Measurements from ENCODE around the gene NRG3.

NRG3 gene

DNA sequence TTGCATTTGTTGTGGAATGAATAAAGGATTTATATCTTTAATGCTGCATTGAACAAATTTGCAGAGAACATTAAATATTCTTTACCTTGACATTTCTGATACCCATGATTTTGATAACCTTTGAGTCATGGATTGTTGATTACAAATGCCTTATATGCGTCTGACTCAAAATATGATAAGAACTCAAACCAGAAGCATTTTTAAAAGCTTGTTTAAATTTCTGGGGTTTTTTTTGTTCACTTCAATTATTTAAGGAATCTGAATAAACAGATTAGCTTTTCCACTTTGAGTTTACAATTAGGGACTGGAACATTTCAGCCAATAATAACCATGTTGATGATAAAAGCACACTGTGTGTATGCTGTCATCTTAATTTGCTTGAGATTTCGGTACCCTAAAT is 253.5 kb downstream of the NRG3 start:
- DNase-seq: no peak

DNA sequence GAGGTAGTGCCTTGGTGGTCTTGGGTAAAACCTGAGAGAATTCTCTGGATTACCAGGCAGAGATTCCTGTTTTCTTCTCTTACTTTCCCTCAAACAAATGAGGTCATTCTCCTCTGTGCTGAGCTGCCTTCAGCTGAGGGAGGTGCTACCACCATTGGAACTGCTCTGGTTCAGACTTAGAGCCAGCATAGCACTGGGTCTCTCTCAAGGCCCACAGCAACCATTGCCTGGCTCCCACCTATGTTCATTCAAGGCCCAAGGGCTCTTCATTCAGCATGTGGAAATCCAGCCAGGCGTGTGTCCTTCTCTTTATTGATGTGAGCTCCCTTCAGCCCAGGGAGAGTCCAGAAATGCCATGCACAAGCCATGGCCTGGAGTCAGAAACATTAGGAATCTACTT is 261.1 kb downstream of the NRG3 start:
- no peak for DNase-seq

DNA sequence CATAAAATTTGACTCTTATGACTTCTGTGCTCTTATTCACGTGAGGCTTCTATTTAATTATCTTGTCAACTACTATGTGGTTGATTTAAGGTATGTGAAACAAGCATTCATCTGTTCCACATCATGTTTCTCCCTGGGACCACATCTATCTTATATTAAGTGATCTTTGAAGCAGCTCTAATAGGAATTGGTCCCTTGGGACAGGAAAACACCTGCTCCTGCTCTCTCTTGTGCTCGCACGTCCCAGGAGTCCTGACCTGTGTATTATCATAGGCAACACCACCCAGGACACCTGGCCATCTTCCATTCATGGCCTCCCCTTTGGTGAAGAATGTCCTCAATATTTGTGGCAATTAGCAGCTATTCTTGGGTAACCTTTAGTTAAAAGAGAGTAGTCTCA is 269.2 kb downstream of the NRG3 start:
- DNase-seq: no peak

DNA sequence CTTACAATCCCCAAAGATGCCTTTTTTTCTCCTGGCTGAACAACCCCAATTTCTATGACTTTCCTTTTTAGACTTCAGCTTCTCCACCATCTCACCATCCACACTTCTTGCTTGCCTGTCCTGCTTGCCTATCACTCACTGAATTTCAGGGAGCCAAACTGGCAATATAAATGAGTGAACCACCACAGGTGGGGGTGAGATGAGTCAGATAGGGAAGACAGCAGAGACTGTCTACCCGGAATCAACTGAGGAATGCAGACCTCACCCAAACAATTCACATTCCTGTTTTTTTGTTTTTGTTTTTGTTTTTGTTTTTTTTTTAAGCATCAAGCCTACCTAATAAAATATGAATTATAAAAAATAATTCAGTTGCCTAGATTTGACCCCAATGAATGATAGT is 273.8 kb downstream of the NRG3 start:
- no peak for DNase-seq

DNA sequence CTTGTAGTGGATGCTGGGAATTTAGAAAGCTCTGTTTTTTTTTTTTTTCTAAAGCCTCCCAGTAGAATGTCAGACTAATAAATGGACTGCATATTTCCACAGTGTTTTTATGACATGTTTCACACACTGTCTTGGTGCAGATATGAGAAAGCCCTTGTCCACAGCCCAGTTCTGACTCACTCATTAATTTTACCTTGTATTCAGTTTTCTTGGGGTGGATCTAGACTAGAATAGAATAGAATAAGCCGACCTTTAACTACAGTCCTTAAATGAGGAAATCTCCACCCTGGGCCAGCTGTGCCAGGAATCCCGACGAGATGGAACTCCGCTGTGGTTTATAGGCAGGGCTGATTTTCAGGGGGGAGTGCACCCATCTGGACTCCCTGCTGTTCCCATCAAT is 274.7 kb downstream of the NRG3 start:
- DNase-seq: no peak

DNA sequence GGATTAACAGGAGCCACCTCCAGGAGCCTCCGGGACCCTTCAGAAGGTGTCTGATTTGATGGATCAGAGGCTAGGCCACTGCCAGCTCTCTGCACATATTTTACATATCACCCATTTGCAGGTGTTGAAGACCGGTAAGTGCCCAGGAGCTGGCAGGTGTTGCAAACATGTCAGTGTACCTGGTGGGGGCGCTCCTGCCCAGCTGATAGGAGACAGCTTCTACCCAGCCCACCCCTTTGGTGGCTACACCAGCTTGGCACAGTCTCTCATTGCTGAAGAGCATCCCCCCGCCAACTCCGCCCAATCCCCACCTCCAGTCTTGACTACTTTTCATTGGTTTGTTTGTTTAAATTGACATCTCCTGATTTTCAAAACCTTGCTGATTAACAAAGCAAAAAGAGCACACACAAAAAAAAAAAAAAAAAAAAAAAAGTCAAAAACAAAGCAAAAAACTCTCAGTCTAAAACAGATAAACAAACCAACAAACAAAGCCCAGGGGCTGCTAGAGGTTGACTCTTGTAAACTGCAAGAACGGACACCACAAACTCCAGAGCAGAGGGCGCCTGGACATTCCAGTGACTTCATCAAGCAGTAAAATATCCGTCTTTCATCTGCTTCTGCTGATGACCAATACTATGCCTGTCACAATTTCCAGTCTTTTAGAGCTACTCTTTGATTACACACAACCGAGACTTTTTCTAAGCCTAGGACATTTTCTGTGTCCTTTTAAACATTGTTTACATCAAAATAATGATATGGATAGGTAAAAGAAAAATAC is 275.3 kb downstream of the NRG3 start:
- no peak for DNase-seq

DNA sequence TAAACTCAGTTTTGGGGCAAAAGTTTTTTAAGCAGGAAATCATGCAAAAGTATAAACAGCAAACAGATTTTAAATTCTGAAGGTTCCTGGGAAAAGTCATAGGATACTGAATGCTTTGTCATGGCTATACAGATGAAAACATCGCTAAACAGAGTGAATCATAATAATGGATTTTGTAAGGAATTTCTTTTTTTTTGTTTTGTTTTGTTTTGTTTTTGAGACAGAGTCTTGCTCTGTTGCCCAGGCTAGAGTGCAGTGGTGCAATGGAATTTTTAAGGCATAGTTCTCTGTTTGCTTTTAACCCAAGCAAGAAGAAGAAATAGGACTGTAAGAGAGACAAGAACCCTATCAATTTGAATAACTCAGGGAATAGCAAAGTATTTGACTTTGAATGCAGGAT is 285.3 kb downstream of the NRG3 start:
- DNase-seq: no peak

DNA sequence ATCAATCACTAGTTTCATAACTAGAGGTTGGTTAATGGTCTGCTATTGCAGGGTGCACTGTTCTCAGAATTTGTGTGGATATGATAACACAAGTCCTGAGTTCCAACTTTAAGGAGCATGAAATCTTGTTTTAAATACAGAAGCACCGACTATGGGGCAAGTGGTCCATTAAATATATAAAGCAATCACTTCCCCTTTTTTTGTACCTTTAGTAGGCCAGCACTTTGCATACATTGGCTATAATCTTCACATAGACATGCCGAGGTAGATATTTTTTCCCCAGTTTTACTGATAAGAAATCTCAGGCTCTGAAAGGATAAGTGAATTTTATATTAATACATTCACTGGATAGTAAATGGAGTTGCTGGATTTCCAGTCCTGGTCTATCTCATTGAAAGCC is 286.3 kb downstream of the NRG3 start:
- no peak for DNase-seq

DNA sequence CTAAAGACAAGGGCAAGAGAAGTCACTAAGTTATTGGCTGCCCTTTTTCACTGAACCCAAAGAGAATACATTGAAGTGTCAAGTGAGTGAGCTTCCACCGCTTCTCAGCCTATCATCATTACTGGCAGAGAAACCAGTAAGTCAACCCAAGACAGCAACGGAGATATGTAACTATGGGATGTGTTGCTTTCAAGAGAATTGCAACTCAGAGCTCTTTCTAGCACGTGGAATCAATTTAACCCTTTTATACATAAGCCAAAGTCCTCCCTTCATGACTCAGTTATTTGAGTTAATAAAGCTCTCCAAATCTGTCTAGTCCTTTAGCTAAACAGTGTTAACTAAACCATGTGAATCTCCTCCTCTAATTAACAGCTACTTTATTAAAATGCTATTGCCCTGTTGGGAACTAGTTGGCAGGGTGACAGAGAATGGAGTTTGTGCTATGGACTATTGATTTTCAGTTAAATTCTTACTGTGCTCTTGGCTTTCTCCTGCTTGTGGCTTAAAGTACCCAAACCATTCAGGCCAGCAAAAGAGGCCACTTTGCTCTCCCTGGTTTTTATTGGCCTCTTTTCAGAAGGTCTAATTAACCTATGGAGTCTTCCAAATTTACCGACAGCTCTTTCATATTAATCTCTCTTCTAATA is 287.7 kb downstream of the NRG3 start:
- DNase-seq: no peak

DNA sequence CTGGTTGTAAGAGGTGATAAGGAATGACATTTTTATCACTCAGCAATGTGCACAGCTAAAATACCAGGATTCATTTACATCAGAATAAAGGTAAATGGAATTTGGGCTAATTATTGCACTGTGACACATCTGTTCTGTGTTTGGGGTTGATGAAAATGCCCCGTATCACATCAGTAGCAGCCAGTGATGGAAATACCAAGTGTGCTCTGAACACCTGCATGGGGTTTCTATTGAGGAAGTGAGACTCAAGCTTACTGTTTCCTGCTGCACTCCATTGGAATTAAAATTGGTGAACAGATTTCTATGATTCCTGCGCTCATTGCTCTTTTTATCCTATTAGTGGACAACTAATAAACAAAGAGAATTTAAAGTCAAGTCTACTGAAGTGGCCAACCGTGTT is 296.9 kb downstream of the NRG3 start:
- no peak for DNase-seq

DNA sequence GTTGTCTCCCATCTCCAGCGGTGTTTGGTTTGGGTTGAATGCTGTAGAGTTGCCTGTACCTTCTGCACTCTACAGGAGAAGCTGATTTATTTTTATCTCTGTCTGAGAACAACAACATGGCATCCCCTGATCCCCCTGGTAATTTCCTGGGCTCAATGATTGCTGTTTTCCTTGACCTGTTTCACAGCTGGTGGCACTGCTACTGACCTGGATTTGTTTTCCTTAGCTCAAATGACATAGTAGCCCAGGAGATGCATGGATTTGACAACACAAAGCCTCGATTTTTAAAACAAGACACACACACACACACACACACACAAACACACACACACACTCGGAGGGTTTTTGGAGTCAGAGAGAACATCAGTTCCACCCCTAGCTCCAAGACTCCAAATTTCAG is 301.6 kb downstream of the NRG3 start:
- DNase-seq: no peak

DNA sequence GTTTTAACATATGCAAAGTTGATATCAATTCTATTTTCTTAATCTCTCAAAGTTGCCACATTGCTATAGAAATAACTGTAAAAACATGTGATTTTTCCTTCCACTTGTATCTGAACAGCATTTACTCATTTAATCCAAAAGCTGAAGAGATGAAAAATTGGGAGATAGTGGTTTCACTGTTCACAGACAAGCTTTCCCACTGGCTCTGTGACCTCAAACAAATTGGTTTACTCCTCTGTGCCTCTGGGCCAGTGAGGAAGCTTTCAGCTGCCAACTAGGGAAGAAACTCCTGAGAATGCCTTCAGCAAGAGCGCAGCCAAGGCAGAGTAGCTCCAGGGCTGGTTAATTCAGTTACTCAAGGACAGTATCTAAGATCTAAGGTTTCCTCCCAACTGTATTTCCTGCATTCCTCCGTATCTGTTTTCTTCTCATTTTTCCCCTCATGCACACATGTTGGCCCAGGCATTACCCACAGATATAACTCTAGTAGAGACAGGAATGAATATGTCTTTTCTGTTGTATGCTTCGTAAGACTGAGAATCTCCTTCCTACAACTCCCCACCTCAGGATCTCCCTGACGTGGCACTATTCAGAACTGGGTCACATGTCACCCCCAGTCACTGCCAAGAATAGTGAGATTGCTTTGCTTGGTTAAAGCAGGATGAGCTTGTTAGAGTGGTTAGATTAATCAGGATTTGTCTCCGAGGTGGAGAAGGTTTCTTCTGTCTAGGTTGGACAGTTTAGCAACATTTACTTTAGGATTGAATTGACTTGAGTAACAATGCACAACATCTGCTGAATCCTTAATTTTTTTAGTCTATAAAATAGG is 315.7 kb downstream of the NRG3 start:
- no peak for DNase-seq

DNA sequence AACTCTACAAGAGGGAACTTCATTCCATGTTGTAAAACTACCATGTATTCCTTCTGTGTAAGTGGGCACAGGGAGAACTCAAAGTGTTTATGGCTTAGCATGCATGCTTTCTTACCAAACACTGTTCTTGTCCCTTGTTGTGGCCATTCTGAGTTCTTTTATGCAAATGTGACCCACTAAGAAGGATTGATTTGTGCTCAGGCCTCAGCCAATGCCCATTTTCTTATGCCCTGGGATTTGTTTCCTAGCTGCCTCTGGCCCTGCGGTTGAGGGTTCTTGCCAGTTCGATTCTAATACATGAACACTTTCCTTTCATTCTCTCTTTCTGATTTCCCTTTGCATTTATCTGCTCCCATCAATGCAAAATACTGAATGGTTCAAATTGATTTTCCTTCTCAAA is 316.7 kb downstream of the NRG3 start:
- no peak for DNase-seq

DNA sequence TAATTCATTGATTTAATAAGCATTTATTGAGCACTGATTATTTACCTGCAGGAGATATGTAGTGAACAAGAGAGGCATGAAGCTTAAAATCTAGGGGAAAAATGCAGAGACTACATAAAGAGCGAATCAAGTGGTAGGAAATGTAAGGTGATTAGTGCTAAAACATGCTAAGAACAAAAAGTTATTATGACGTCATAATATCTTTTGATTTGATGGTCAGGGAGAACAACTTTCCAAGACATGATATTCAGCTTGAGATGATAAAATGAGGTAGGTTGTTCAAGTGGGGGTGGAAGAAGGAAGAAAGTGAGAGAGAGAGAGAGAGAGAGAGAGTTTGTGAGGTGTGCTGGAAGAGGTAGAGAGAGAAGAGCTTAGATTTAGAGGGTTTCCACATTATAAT is 317.7 kb downstream of the NRG3 start:
- no peak for DNase-seq

DNA sequence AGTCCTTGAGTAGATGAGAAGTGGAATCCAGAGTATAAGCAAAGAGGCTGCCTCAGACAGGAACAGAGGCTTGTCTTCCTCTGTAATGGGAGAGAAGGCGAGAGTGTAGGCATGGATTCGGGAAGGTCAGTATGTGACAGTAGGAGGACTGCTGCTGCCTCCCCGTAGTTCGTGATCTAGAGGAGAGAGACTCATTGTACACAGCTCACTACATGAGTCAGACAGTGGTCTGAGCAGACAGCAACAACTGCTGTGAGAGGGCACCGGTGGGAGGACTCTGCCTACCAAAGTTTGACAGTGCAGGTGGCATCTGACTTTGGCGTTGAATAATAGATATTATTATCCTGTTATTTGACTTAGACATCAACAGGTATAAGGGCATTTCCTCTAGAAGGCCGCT is 319.4 kb downstream of the NRG3 start:
- no peak for DNase-seq

DNA sequence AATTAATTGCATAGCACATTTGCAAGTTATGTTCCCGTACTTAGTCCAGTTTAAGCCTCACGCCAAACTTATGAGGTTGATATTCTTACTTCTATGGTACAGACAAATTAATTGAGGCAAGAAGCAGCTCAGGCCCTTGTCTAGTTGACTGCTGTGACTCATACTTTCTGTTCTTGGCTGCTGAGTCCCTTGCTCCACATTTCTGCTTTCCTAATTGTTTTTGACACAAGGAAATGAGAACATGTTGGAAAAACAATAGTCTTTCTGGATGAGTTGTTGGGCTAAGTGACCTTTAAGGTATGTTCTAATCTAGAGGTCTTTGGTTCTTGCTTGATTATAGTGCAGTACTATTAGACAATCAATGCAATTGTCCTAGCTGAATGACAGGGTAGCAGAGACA is 331.8 kb downstream of the NRG3 start:
- no peak for DNase-seq

DNA sequence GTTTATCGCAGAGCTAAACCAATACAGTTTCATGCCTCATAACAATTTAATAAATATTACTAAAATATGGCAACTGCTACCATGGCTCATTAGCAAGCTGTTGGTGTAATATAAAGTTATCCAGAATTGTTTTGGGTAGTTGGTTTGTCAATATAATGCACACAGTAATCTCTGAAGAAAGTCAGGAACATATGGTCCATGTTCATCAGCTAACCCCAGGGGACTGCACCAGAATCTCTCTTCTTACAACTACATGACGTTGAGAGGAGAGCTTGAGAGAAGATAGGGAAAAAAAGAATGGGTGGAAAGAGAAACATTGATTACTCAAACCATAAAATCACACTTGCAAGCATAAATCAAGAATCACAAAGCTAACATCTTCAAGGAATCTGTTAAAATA is 333.7 kb downstream of the NRG3 start:
- DNase-seq: no peak

DNA sequence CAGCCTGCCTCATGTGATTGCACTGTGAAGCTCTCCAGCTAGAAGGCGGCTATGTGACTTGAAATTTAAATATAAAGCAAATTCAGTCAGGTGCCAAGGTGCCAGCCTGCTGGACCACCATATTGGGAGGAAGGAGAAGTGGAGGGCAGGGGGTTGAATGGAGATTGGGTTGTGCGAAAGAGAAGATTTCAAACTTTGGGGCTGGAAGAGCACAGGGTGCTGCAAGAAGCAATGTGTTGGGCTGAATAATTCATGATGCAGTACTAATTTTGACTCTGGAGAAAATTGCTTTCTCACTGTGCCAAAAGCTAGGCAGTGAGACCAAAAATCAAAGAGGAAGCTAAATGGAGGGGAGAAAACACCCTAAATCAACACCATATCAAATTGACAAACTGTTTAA is 335.3 kb downstream of the NRG3 start:
- no peak for DNase-seq

DNA sequence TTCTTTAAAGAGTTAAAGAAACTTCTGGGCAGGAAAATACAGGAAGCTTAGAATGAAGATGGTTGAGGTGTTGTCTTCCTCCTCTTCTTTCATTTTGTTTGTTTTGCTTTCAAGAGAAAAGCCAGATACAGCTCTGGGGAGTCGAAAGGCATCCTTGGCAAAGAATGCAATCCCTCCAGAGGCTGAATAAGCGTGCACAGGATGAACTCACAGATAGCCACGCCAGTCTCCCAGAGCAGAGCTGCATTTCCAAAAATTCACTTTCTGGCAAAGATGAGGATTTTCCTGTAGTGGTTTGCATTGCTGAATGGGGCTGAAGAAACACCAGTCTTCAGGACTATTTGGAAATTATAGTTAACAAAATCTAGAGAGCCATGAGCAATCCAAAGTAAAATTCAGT is 336.4 kb downstream of the NRG3 start:
- DNase-seq: no peak

DNA sequence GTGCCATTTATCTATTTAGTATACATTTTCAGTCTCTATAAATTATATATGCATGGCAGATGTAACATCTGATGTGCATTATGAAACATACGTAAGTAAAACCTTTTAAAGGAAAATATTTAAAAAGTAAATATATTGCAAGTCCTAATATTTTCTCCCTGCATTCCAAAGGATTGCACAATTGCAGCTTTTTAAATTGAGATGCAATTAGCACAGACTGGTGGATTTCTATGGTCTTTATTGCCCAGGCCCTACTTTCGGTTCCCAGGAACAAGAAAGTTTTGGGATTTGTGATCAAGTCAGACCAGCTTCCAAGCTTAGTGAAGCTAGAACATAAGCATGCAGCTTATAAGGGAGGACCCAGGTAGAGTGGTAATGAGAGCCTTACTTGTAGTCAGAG is 337.8 kb downstream of the NRG3 start:
- DNase-seq: no peak

DNA sequence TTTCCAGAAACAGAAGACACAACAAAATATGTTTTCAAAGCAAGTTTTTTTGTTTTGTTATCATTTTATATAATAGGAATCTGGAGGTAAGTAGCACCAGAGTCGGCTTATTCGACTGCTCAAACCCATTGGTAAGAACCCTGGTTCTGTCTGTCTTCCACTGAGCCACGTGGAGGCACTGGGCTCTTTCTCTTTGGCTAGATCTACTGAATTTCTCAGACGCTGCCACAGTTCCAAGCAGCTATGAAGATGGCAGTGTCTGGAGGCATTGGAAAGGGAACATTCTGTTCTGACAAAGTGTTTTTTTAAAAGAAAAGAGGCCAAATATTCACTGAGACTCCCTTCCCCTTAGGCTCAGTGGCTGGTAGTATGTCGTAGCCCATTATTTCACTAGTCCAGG is 338.8 kb downstream of the NRG3 start:
- DNase-seq: no peak

DNA sequence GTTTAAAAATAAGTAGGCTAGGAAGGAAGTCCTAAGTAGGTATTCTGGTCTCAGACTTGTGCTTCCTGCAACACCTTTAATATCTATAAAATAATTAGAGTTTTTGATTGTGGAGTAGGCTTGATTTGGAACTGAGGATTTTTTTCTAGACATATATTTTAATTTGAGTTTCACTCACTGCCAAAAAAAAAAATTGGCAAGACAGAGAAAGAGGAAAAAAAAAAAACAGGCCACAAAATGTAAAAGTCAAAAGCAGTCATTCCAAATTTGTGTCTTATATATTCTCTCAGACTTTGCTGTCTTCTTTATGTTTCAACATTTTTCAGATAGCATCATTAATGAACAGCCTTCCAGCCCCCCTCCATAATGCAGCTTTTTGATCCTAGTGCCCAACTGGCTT is 346.1 kb downstream of the NRG3 start:
- DNase-seq: no peak

DNA sequence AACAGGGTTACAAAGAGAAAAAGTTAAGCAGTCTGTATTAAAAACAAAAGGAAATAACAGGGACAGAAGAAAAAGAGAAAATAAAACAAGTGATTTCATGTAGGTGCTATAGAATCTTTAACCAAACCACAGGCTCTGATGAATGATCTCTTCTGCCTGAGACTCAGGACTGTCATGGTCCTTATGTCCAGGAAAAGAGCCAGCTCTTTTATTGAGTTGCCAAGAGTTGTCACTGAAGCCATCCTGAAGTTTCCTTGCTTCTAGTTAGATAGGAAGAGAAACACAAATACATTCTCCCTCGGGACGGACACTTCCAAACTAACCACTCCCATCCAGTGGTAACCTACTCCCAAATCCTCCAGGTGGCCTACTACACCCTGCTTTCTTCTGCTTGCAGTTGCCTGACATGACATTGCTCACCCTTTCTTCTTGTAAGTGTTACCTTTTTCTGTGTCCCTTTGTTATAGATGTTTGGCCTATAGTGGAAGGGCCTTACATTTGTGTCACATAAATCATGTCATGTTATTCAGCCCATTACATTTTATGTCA is 346.7 kb downstream of the NRG3 start:
- no peak for DNase-seq

DNA sequence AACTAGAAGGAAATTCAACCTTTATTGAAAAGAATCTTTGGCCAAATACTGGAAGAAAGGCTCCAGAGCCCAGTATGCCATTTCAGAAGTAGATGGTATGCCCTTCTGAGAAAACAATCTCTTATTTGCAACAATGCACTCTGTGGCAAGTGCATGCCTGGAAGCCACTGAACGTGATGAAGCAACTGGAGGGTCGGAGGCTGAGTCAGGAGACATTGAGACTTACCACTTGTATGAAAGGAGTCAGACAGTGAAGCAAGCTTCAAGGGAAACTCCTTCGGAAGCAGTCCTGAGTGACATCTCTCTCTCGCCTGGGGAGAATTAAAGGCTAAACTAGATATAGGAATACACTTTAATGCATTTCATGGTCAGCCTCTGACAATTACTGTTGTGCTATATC is 353.7 kb downstream of the NRG3 start:
- DNase-seq: no peak
